ENCODE results near the gene CCZ1B.

DNA sequence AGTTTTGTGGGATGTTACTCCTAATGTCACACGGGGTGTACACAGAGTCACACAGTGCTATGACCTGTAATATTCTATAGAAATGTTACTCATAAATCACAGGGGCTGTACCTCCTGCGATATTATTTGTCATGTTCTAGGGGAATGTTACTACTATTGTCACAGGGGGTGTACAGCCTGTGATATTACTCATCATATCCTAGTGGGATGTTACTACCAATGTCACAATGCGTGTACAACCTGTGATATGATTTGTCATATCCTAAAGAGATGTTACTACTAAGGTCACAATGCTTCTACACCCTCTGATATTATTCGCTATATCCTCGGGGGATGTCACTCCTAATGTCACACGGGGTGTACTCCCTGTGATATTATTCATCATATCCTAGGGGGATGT lies 7.6 kb upstream of the CCZ1B start:
- TF ChIP-seq, protein P1, sequence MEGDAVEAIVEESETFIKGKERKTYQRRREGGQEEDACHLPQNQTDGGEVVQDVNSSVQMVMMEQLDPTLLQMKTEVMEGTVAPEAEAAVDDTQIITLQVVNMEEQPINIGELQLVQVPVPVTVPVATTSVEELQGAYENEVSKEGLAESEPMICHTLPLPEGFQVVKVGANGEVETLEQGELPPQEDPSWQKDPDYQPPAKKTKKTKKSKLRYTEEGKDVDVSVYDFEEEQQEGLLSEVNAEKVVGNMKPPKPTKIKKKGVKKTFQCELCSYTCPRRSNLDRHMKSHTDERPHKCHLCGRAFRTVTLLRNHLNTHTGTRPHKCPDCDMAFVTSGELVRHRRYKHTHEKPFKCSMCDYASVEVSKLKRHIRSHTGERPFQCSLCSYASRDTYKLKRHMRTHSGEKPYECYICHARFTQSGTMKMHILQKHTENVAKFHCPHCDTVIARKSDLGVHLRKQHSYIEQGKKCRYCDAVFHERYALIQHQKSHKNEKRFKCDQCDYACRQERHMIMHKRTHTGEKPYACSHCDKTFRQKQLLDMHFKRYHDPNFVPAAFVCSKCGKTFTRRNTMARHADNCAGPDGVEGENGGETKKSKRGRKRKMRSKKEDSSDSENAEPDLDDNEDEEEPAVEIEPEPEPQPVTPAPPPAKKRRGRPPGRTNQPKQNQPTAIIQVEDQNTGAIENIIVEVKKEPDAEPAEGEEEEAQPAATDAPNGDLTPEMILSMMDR (IDR thresholded peaks at IDR 0.05) = no peak
- no peak for TF ChIP-seq ZFX (IDR thresholded peaks at IDR 0.05; ENCODE audit: borderline replicate concordance)
